Activated CD4-positive, alpha-beta T cell treated with anti-CD3 and anti-CD28 coated beads, Interleukin-2, amount 50 U/mL, for 4 hours (primary cell): ENCODE data around the gene SCIN.
"Not testable (repeated sequence)": the region's sequence is repeated elsewhere in the genome, so short reads cannot be mapped to it uniquely, and the experiment has no call there.

Experiments
- DNase-seq, 2 experiments: peaks; one replicate each; pipeline ENCODE4 v3.0.0-alpha.2; 2020

The SCIN gene

DNA sequence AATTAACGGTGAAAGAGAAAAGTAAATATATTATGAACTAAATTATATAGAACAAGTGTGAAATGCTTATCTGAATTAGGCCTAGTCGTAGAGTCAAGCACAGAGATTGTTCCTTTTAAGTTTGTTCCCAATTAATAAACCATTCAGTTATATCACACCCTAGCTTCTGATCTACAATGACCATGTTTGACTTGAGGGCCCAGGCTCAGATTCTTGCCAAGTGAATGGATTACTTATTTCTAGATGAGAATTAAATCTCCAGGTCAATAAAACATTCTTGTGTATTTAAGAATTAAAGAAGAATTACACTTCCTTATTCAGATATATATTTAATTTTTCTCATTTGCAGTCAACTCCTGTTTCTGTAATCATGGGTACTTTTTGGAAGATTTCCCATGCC, 79.6 kb downstream of the SCIN start:
- no peak for DNase-seq

DNA sequence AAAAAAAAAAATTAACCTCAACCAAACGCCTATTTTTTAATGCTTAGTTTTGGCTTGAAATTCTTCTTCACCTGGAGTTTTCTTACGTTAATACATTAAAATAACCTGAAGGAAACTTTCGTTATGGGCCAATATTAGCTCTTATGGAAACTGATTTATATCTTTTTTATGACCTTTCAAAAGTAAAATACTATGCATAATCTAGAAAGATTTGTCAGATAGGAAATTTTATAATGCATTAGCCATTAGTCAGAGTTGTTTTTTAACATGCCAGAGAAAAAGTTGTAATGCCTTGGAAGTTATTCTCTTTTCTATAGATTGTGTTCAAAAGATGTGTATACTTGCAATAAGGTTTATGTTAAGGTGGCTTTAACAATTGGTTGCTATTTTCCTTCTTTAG, 82.6 kb downstream of the SCIN start:
- DNase-seq = no peak

DNA sequence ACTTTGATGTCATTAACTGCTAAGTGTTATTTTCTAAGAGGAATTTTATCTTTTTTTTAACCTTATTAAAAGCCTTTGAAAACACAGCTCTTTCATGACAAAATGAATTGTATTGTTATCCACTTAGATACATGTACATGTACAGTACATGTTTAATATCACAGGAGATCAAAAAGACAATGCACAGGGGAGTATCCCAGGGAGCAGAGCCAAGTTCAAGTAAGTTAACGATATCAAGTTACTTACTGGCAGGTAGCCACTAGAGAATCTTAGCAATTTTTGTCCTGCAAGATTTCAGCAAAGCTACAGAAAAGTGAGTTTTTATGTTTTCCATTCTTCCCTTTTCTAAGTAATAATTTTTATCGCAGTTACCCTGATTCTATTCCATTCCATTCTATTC, 83.0 kb downstream of the SCIN start:
- no peak for DNase-seq

DNA sequence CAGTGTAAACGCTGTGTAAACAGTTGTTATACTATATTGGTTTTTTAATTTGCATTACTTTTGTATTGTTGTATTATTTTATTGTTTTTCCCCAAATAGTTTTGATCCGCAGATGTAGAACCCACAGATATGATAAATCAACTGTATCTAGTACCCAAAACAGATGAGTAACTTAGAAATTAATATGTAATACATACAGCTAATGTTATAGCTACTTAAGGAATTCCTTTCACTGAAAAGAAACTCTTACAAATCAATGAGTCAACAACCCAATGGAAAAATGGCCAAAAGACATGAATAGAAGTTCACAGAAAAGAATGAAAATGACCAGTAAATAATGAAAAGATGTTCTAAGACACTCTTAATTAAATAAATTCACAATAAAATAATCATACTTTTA, 84.6 kb downstream of the SCIN start:
- DNase-seq = no peak

DNA sequence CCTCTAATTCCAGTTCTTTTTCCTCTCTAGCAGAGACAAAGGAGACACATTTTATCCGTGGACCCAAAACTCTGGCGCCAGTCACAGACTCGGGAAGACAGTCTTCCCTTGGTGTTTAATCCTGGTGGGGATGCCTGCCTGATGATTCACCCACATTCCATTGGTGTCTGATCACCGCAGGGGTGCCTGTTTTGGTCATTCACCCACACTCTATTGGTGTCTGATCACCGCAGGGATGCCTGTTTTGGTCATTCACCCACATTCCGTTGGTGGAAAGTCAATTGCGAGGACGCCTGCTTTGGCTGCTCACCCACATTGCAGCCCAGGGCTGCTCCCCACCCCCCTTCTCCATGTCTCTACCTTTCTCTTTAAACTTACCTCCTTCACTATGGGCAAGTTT, 89.9 kb downstream of the SCIN start:
- not testable (repeated sequence) for DNase-seq

DNA sequence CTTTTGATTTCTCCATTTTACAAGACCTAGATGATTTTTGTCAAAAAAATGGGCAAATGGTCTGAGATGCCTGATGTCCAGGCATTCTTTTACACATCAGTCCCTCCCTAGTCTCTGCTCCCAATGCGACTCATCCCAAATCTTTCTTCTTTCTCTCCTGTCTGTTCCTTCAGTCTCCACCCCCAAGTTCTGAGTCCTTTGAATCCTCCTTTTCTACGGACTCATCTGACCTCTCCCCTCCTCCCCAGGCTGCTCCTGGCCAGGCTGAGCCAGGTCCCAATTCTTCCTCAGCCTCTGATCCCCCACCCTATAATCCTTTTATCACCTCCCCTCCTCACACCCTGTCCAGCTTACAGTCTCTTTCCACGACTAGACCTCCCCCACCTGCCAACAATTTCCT, 90.5 kb downstream of the SCIN start:
- DNase-seq = not testable (repeated sequence)

DNA sequence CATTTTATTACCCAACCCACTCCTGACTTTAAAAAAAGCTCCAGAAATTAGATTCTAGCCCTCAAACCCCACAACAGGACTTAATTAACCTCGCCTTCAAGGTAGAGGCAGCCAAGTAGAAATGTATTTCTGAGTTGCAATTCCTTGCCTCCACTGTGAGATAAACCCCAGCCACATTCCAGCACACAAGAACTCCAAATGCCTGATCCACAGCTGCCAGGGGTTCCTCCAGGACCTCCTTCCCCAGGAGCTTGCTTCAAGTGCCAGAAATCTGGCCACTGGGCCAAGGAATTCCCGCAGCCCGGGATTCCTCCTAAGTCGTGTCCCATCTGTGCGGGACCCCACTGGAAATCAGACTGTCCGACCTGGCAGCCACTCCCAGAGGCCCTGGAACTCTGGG, 91.1 kb downstream of the SCIN start:
- DNase-seq = no peak

DNA sequence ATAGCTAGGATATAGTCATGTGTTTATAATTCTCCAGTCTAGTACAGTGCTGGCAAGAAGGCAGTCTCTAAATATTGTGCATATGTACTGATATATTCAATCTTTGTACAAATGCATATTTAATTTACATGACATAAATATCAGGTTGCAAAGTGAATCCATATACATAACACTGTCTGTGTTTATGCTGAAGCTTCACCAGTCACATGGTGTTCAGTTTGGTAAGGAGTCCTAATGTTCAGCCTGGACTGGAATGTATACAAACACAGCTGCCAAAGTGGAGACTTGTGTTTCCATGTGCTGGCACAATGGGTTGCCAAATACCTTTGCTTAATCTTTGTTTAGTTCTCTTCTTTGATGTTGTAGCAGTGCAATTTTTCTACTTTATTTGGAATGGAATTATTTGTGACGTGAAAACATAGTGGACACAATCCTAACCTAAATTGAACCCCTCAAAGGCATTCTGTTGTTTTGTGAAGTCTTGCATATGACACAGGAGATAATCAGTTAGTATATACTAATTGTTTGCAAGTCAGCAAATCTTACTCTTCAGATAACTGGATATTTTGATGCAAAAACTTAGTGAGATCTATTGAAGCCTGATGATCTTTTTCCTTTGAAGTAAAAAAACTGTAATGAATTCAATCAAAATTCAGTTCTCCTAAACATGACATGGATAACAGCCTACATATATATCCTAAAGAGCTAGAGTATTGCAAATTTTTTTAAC, 99.6 kb downstream of the SCIN start:
- no peak for DNase-seq

DNA sequence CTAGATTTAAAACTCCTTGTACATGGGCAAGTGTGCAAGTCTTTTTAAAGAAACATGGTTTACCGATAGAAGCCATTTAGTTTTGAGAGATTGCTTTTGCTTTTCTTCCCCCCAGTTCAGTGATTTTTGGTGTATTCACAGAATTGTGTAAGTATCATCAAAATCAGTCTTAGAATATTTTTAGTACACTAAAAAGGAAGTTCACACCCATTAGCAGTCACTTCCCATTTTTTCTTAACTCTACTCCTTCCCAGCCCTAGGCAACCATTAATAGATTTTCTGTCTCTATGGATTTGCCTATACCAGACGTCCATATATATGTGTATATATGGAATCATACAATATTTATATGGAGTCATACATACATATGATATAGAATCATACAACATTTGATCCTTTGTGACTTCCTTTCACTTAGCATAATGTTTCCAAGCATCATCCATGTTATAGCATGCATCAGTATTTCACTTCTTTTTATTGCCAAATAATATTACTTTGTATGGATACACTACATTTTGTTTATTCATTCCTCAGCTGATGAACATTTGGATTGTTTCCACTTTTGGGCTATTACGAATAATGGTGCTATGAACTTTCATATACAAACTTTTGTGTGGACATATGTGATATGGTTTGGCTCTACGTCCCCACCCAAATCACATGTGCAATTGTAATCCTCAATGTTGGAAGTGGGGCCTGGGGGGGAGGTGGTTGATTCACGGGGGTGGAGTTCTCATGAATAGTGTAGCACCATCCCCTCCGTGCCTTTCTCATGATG, 100.4 kb downstream of the SCIN start:
- no peak for DNase-seq

DNA sequence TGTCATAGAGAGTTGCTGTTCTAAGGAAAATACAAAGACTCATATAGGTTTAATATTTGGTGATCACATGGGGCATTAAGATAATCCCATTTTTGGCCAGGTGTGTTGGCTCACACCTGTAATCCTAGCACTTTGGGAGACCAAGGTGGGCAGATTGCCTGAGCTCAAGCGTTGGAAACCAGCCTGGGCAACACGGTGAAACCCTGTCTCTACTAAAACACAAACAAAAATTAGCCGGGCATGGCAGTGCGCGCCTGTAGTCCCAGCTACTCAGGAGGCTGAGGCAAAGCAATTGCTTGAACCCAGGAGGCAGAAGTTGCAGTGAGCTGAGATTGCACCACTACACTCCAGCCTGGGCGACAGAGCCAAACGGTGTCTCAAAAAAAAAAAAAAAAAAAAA, 102.9 kb downstream of the SCIN start:
- not testable (repeated sequence) for DNase-seq

DNA sequence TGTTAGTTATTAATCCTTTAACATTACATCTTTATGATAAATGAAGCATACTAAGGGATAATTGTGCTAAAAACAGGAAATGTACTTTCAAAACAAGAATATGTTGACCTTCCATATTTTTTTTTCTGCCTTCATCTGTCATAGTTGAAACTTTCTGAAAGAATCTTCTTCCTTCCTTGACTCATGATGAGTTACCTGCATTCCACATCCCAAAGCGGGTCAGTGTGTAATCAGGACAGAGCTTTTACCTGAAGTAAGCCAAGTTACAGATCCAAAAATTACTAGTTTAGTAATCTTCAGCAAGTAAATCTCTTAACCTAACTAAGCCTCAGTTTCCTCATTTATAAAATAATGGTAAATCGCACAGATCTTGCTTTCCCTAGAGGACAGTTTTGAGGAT, 103.5 kb downstream of the SCIN start:
- no peak for DNase-seq

DNA sequence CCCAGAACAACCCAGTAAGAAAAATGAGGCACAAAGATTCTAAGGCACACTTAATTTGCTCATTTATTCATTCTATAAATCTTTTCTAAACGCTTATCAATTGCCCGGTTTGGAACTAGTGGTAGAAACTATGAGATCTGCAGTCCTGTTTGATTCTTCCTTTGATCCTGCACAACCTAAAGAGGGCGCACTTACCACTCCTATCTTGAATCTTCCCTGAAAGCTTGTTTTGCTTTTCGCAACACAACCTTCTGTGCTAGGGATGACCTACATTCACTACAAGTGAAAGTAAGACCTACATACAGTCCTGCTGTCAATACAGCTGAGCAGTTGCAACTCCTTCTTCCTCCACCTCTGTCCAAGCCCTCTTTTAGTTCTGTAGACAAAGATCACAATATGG, 104.3 kb downstream of the SCIN start:
- peak; percentile 12 to 29 for DNase-seq

DNA sequence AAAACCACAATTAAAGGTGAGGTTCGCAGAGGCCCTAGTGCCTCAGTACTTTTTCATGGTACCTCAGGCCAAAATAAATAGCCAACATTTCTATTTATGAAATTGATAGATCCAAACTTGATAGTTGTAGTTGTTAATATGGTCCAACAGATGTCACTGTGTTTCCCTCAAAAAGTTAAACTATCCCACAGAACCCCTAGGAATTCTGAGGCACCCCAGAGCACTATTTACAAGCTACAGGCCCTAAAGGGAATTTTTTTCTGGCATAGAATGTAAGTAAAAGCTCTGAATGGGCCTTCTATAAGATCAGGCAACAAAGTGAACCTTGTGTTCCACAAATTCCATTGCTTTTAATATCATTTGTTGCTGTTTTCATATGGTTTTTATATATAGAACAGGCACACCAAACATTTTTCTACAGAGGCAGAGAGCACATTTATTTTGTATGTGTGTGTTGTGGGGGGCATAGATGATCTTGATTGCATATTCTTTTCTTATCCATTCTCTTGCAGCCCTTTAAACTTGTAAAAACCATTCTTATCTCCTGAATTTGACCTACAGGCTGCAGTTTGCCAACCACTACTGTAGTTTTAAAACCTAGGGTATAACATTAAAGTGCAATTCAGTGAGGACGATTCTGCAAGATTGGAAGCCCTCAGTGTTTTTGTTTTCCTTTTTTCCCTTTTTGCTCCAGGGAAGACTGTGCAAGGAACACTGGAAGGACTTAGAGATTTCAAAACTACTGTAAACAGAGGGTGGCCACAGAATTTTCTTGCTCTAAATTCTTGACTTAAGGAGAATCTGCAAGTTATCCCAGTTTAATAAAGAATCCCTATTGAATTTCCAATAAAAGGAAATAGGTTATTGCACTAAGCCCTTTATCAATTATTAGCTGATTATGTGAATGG, 113.4 kb downstream of the SCIN start:
- no peak for DNase-seq

DNA sequence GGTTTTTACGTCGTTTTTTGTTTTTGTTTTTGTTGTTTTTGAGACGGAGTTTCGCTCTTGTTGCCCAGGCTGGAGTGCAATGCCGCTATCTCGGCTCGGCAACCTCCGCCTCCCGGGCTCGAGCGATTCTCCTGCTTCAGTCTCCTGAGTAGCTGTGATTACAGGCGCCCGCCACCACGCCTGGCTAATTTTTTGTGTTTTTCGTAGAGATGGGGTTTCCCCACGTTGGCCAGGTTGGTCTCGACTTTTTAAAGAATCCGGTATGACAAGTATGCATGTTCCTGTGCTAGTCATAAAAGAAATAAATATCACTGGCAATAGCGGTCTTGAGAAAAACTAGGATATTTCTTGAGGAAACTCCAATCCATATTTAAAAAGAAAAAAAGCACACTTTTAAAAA, 114.2 kb downstream of the SCIN start:
- no peak for DNase-seq

DNA sequence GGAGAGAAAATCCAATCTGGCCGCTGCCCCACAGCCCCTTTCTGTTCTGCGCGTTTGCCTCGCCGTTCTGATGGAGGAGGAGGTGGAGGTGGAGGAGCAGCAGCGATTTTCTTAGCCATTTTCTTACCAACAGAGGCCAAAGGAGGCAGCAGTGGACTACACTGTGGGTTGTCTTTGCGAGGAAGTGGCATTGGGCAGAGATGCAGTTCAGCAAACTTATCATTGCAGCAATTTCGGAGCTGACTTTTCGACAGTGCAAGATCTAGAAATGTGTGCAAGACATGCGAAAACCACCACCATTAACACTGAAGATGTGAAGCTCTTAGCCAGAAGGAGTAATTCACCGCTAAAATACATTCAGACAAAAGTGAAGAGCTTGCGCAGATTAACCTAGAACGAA, 115.0 kb downstream of the SCIN start:
- no peak for DNase-seq

DNA sequence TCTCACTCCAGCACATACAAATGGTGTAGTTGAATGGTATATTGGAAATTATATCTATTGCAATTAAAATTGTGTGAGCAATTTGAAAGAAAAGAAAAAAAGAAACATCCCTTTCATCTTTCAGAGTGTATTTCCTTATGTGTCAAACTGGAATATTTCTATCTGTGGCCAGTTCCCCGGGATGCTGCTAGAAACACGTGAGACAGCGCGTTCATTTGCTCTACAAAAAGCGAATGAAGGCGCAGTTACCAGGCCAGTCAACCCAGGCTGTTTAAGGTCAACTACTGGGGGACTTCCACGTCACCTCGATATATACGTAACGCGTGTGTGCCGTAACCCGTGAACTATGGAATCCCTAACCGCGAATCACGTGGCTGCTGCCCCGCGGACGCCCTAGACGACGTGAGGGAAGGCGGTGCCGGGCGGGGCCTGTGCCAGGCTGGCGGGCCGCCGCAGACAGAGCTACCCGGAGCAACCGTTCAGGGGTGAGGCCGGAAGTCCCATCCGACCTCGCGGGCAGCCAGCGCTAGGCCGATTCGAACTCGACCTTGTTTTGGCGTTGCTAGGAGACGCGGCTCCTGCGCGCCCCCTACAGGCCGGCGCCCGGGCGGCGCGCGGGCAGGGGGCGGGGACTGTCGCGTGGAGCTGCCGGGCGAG, 115.8 kb downstream of the SCIN start:
- peak; percentile 86 to 88 for DNase-seq

DNA sequence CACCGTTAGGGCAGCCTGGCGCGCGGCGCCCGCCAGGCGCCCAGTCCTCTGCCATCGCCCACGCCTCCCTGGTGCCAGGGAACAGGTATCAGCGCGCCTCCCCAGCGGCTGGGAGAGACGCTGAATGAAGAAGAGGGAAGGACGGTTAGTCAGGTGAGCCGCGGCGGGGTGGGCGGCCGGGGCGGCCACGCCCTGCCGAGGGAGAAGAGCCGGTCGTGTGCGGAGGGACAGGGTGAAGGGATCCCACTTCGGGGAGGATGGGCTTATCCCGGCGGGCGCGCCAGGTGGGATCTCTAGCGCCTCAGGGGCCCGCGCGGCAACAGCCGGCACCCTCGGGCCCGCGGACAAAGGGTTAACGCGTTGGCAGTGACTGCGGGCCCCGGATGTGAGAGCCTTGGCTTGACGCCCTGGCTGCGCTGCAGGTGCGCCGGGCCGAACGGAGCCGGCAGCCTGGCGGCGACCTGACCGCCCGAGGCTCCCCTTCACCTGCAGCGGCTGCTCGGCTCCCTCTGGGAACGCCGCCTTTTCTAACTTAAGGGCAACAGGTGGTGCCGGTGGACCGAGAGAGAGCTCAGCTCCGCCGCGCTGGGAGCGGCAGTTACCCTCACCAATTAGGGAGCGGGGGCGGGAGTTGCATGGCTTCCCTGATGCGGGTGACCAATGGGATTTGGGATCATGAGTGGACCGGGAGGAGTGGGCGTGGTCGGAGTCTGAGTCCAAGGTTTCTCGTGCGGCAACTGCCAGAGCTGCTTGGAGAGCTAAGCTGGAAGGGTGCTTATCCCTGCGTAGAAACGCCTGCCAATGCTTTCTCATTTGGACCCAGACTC, 116.6 kb downstream of the SCIN start, which contains the start of gene ARL4A:
Gene ARL4A (plus strand): TSS at position 743 of the 827 bp plus-strand sequence. CDS start 622 bp downstream, outside the sequence.
- peak; percentile 82 to 84 for DNase-seq

DNA sequence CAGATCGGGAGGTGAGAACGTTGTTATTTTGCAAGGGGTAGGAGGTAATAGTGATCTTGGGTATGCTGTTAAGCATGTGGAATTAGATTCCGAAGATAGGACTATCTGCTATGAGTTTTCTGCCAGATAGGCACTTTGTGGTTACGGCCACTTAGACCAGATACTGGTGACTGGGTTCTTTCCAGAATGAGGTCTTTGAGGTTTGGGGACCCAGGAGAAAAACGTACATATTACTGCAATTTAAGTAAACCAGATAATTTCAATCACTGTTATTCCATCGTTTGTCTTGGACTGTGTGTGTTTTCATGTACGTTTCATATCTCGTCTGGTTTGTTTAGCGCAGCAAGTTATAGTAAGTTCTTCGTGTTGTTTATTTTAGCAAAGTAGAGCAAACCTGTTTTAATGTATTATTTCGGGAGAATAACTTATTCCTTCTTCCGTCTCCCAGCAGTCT, 117.2 kb downstream of the SCIN start:
- DNase-seq = no peak

DNA sequence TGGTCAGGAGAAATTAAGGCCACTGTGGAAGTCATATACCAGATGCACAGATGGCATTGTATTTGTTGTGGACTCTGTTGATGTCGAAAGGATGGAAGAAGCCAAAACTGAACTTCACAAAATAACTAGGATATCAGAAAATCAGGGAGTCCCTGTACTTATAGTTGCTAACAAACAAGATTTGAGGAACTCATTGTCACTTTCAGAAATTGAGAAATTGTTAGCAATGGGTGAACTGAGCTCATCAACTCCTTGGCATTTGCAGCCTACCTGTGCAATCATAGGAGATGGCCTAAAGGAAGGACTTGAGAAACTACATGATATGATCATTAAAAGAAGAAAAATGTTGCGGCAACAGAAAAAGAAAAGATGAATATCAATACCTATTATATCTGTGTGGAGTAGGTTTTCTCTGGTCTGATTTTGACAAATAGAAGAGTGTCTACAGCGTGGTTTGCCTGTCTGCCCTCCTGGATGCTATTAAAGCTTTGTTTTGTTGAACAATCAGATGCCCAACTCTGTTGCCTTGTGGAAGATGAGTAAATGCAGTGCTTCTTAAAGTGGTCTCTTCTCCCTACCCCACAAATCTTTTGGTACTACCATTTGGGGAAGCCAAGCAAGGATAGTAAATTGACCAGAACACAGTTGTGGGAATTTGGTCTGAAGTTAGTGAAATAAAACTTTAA, 118.1 kb downstream of the SCIN start:
- not testable (repeated sequence) for DNase-seq

DNA sequence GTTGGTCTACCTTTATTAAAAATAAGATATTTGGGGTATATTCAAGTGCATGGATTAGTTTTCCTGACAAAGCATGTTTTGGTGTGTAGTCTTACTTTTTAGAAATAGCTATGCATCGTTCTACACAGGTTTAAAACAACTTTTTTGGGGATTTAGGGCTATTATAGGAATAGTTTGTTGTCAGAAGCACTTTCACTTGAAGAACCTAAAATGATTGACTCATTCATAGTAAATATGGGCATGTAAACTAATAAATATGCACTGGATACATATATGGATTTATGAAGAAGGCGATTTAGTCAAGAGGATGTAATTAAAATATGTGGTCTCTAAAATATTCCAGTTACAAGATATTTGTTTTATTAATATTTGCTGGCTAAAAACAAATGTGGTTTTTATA, 118.9 kb downstream of the SCIN start:
- no peak for DNase-seq
